Osteoblast (primary cell): Measurements from ENCODE around the gene SLC38A7. TPM values are rescaled to one million over a fixed set of nuclear protein-coding genes. Genes with fewer than 3 reads are reported as not detected.

Experiments
- DNase-seq: peaks from one replicate; pipeline ENCODE4 v3.0.0; 2011; ENCODE audit warnings: low spot score, mixed read lengths; ENCODE audit not compliant: insufficient read length; ENCODE audit errors: missing footprints
- H2AFZ ChIP-seq: 2 replicates; pipeline ENCODE4 v1.6.0; 2011; ENCODE audit warnings: mild to moderate bottlenecking, low read length
- H3K27ac ChIP-seq: 2 replicates; pipeline ENCODE4 v1.5.1; 2011; ENCODE audit warnings: mild to moderate bottlenecking, low read depth, low read length, moderate library complexity
- H3K27me3 ChIP-seq: 2 replicates; pipeline ENCODE4 v1.6.0; 2012; ENCODE audit warnings: mild to moderate bottlenecking, control low read depth, inconsistent platforms, low read length, moderate library complexity; ENCODE audit not compliant: insufficient read depth
- H3K36me3 ChIP-seq: 2 replicates; pipeline ENCODE4 v1.5.1; 2011; ENCODE audit warnings: mild to moderate bottlenecking, low read length, control low read depth, moderate library complexity; ENCODE audit not compliant: insufficient read depth
- H3K4me1 ChIP-seq: 2 replicates; pipeline ENCODE4 v1.5.1; 2011; ENCODE audit warnings: mild to moderate bottlenecking, low read length, control low read depth, moderate library complexity; ENCODE audit not compliant: insufficient read depth
- H3K4me2 ChIP-seq: 2 replicates; pipeline ENCODE4 v1.6.0; 2011; ENCODE audit warnings: mild to moderate bottlenecking, low read length; ENCODE audit not compliant: insufficient read depth
- H3K4me3 ChIP-seq: fragments of 200-600 bp; sonication (generic); 3 replicates; pipeline ENCODE4 v1.5.1; 2012; ENCODE audit warnings: mild to moderate bottlenecking, low read length, inconsistent platforms; ENCODE audit not compliant: insufficient read depth
- H3K79me2 ChIP-seq: 2 replicates; pipeline ENCODE4 v1.6.0; 2012; ENCODE audit warnings: mild to moderate bottlenecking, low read length, control low read depth, inconsistent platforms; ENCODE audit not compliant: insufficient read depth
- H3K9me3 ChIP-seq: 2 replicates; pipeline ENCODE4 v1.5.1; 2011; ENCODE audit warnings: low read depth, low read length, control low read depth
- H4K20me1 ChIP-seq: 2 replicates; pipeline ENCODE4 v1.6.0; 2012; ENCODE audit warnings: mild to moderate bottlenecking, low read length, control low read depth; ENCODE audit not compliant: insufficient read depth
- CTCF ChIP-seq: IDR thresholded peaks from 2 replicates; pipeline ENCODE4 v1.5.1; 2011; ENCODE audit warnings: mild to moderate bottlenecking, low read depth, low read length, moderate library complexity; ENCODE audit errors: extremely low read depth
- total RNA-seq: library from RNA; depleted of rRNA; stranded (reverse); fragments of >200 nt; gene quantifications from 2 replicates; pipeline ENCODE4 v1.2.3, GENCODE V29; 2012

Gene SLC38A7
- total RNA-seq, 1 donor: 65.1 TPM

- peaks cover 4% of the 10 kb centered on the region for H3K4me1 ChIP-seq
- no peak overlapping the region for H3K4me3 ChIP-seq
- H3K79me2 ChIP-seq: no peaks in the 10 kb centered on the region
- peak; percentile 72 for DNase-seq
- H3K9me3 ChIP-seq: no peaks in the 10 kb centered on the region
- H3K27ac ChIP-seq: no peak overlapping the region
- no peak for TF ChIP-seq CTCF
- no peak overlapping the region for H2AFZ ChIP-seq
- H3K36me3 ChIP-seq: no peaks in the 10 kb centered on the region
- H3K4me2 ChIP-seq: no peak overlapping the region
- no peaks in the 10 kb centered on the region for H4K20me1 ChIP-seq
- no peaks in the 10 kb centered on the region for H3K27me3 ChIP-seq
These were observed 25.8 kb downstream of the SLC38A7 start for GRCh38 chr16:58658796-58659211.

GRCh38 chr16:58656899-58657298 lies 27.7 kb downstream of the SLC38A7 start:
- no peak overlapping the region for H3K27ac ChIP-seq
- no peaks in the 10 kb centered on the region for H3K9me3 ChIP-seq
- no peak for TF ChIP-seq CTCF
- DNase-seq: no peak
- H3K36me3 ChIP-seq: no peaks in the 10 kb centered on the region
- peaks cover 6% of the 10 kb centered on the region for H3K4me1 ChIP-seq
- H3K4me3 ChIP-seq: no peak overlapping the region
- no peak overlapping the region for H2AFZ ChIP-seq
- H3K79me2 ChIP-seq: no peaks in the 10 kb centered on the region
- no peaks in the 10 kb centered on the region for H4K20me1 ChIP-seq
- no peak overlapping the region for H3K4me2 ChIP-seq
- H3K27me3 ChIP-seq: no peaks in the 10 kb centered on the region

- peaks cover 7% of the 10 kb centered on the region for H3K4me1 ChIP-seq
- H3K27me3 ChIP-seq: no peaks in the 10 kb centered on the region
- H3K4me2 ChIP-seq: no peak overlapping the region
- H3K4me3 ChIP-seq: no peak overlapping the region
- no peaks in the 10 kb centered on the region for H3K36me3 ChIP-seq
- no peak overlapping the region for H2AFZ ChIP-seq
- no peak overlapping the region for H3K27ac ChIP-seq
- H3K79me2 ChIP-seq: no peaks in the 10 kb centered on the region
- no peaks in the 10 kb centered on the region for H3K9me3 ChIP-seq
- no peaks in the 10 kb centered on the region for H4K20me1 ChIP-seq
- DNase-seq: no peak
- no peak for TF ChIP-seq CTCF
These were observed 29.4 kb downstream of the SLC38A7 start for GRCh38 chr16:58655215-58655596.

GRCh38 chr16:58654560-58655214 lies 29.9 kb downstream of the SLC38A7 start:
- Histone ChIP-seq H3K27me3 (no peaks in the 10 kb centered on the region), H3K4me3 (no peak overlapping the region), H3K4me1 (peaks cover 9% of the 10 kb centered on the region), H2AFZ (no peak overlapping the region), H3K9me3 (no peaks in the 10 kb centered on the region), H4K20me1 (no peaks in the 10 kb centered on the region), H3K4me2 (no peak overlapping the region), H3K27ac (no peak overlapping the region), H3K36me3 (no peaks in the 10 kb centered on the region), H3K79me2 (no peaks in the 10 kb centered on the region)
- no peak for TF ChIP-seq CTCF
- no peak for DNase-seq
